ENCODE results near the gene MEF2D. TPM values are rescaled to one million over a fixed set of nuclear protein-coding genes. Genes with fewer than 3 reads are reported as not detected.

Gene MEF2D
- total and polyA plus RNA-seq, 2 experiments from 2014 or later: 23.6 to 34.1 TPM

GRCh38 chr1:156503698-156504437, 3.3 kb upstream of the MEF2D start:
- WGBS, 2 experiments (ENCODE audit: low coverage in 1 of 2, low lambda C conversion rate in 2 of 2, missing lambda C conversion rate in 2 of 2): 65 to 66% methylated on average over 5 of the region's 5 CpGs
- H3K4me2 ChIP-seq (ENCODE audit: unreplicated experiment): peak overlapping the region; percentile 96
- H3K4me3 ChIP-seq: peak overlapping the region; percentile 63
- H3K9ac ChIP-seq: peak overlapping the region; percentile 100
- in situ Hi-C loops (cut with MboI): no loop called here
- H3K9me2 ChIP-seq (ENCODE audit: insufficient read depth): no peaks in the 10 kb centered on the region
- H3K27ac ChIP-seq: peak overlapping the region; percentile 100
- peak overlapping the region; percentile 30 for H2AFZ ChIP-seq
- H3K36me3 ChIP-seq (ENCODE audit: low read depth): no peaks in the 10 kb centered on the region
- peaks cover 41% of the 10 kb centered on the region for H3F3A ChIP-seq (ENCODE audit: insufficient read depth)
- no peak for TF ChIP-seq EZH2phosphoT487 (IDR thresholded peaks at IDR 0.05; ENCODE audit: insufficient read depth, low read depth)
- TF ChIP-seq EZH2 (IDR thresholded peaks at IDR 0.05; ENCODE audit: insufficient read depth, poor library complexity, severe bottlenecking): no peak
- H3K4me1 ChIP-seq (ENCODE audit: insufficient read depth): peaks cover 48% of the 10 kb centered on the region
- H4K20me1 ChIP-seq (ENCODE audit: insufficient read depth): no peaks in the 10 kb centered on the region; the same call in 1 of the 2 replicates
- no peaks in the 10 kb centered on the region for H3K27me3 ChIP-seq (replicated peaks; ENCODE audit: insufficient read depth)
- H3K9me3 ChIP-seq (ENCODE audit: low read depth): no peaks in the 10 kb centered on the region
- H3K79me2 ChIP-seq (ENCODE audit: insufficient read depth): peaks cover 17% of the 10 kb centered on the region
- peak; percentile 16 for DNase-seq

DNA sequence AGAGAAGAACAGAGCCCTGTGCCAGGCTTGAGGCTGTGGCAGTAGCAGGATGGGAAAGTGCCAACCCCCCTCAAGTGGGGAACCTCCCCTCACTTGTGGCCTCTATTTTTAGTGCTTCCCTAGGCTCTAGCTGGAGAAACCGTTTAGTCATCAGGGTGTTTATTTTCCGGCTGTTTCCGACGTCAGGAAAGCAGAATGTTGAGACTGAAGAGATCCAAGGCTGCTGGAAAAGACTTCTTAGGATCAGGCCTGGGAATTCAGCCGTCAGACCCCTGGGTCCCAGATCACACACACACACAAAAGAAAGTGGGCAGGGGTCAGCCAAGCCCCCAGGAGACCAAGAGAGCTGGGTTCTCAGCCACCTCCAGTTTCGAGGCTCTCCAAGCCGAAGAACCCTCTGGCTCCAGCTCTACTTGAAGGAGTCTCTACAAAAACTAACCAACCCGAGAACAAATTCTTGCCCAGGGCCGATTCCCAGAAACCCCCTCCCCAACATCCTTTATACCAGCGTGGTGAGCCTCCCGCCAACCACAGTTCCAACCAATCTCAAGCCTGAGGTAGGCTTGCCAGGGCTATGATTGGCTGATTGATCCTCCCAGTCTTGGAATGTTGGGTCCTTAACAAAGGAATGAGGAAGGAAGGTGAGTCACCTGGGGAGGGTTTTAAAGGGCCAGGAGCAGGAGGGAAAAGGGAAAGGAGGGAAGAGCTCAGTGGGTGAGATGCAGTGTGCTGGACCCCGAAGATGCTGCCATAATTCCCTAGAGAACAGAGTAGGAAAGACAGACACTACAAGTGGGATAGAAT, 2.5 kb upstream of the MEF2D start:
- DNase-seq: peak; percentile 93
- Histone ChIP-seq H3F3A (ENCODE audit: insufficient read depth) (peaks cover 41% of the 10 kb centered on the region), H4K20me1 (ENCODE audit: insufficient read depth) (no peaks in the 10 kb centered on the region; the same call in 1 of the 2 replicates), H3K27ac (peak overlapping the region; percentile 100), H3K4me2 (ENCODE audit: unreplicated experiment) (peak overlapping the region; percentile 96), H3K27me3 (replicated peaks; ENCODE audit: insufficient read depth) (no peaks in the 10 kb centered on the region), H2AFZ (peak overlapping the region; percentile 38; the same call in 1 of the 2 replicates), H3K9me2 (ENCODE audit: insufficient read depth) (no peaks in the 10 kb centered on the region), H3K4me3 (peak overlapping the region; percentile 63), H3K9me3 (ENCODE audit: low read depth) (no peaks in the 10 kb centered on the region), H3K36me3 (ENCODE audit: low read depth) (no peaks in the 10 kb centered on the region), H3K9ac (peak overlapping the region; percentile 100), H3K79me2 (ENCODE audit: insufficient read depth) (peaks cover 25% of the 10 kb centered on the region), H3K4me1 (ENCODE audit: insufficient read depth) (peaks cover 46% of the 10 kb centered on the region)
- no peak for TF ChIP-seq EZH2 (IDR thresholded peaks at IDR 0.05; ENCODE audit: insufficient read depth, poor library complexity, severe bottlenecking)
- no peak for TF ChIP-seq EZH2phosphoT487 (IDR thresholded peaks at IDR 0.05; ENCODE audit: insufficient read depth, low read depth)
- 5 to 7% methylated on average over 12 of the region's 12 CpGs for WGBS, 2 experiments (ENCODE audit: low coverage in 1 of 2, low lambda C conversion rate in 2 of 2, missing lambda C conversion rate in 2 of 2)
- in situ Hi-C loops (cut with MboI): no loop called here

GRCh38 chr1:156502391-156502893, 1.9 kb upstream of the MEF2D start:
- H3K4me1 ChIP-seq (ENCODE audit: insufficient read depth): peaks cover 51% of the 10 kb centered on the region
- no peaks in the 10 kb centered on the region for H3K36me3 ChIP-seq (ENCODE audit: low read depth)
- H3K9me2 ChIP-seq (ENCODE audit: insufficient read depth): no peaks in the 10 kb centered on the region
- peak overlapping the region; percentile 100 for H3K9ac ChIP-seq
- 0% methylated on average over 1 of the region's 1 CpG for WGBS, 2 experiments (ENCODE audit: low coverage in 1 of 2, low lambda C conversion rate in 2 of 2, missing lambda C conversion rate in 2 of 2)
- H3K27ac ChIP-seq: peak overlapping the region; percentile 100
- H3F3A ChIP-seq (ENCODE audit: insufficient read depth): peaks cover 44% of the 10 kb centered on the region
- peaks cover 31% of the 10 kb centered on the region for H3K79me2 ChIP-seq (ENCODE audit: insufficient read depth)
- peak; percentile 41 for DNase-seq
- H3K9me3 ChIP-seq (ENCODE audit: low read depth): no peaks in the 10 kb centered on the region
- in situ Hi-C loops (cut with MboI): no loop called here
- TF ChIP-seq EZH2 (IDR thresholded peaks at IDR 0.05; ENCODE audit: insufficient read depth, poor library complexity, severe bottlenecking) (no peak), EZH2phosphoT487 (IDR thresholded peaks at IDR 0.05; ENCODE audit: insufficient read depth, low read depth) (no peak)
- no peaks in the 10 kb centered on the region for H3K27me3 ChIP-seq (replicated peaks; ENCODE audit: insufficient read depth)
- peak overlapping the region; percentile 38; the same call in 1 of the 2 replicates for H2AFZ ChIP-seq
- peaks cover under 1% of the 10 kb centered on the region; the same call in 1 of the 2 replicates for H4K20me1 ChIP-seq (ENCODE audit: insufficient read depth)
- H3K4me3 ChIP-seq: peak overlapping the region; percentile 63
- peak overlapping the region; percentile 96 for H3K4me2 ChIP-seq (ENCODE audit: unreplicated experiment)

DNA sequence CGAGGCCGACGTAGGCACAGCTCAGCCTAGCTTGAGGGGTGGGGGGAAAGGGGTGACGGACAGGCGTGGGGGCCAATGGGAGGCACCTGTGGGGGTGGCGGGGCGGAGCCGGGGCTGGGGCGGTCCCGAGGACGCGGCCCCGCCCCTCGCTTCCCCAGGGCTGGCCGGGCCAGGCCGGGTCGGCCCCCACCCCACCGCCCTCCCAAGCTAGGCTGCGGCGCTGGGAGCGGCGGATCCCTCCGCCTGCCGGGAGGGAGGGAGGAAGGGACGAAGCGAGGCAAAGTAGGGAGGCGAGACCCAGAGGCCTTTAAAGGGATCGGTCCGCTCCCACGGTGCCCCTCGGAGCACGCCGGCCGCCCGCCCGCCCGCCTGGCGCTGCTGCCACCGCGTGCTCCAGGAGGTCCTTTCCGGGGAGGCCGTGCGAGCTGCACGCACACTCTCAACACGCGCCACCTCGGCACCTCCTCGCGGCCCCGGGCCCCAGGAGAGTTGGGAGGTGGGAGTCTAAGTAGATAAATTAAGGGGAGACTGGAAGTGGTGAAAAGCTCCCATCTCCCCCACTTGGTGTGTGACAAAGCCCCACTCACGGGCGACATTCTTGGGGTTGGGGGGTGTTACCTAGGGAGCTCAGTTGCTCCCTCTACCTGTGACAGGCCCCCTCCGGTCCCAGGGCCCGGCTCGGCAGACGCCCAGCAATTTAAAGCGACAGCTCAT, 375 bp upstream of the MEF2D start:
- Histone ChIP-seq H3K4me2 (ENCODE audit: unreplicated experiment) (peak overlapping the region; percentile 96), H3K79me2 (ENCODE audit: insufficient read depth) (peaks cover 46% of the 10 kb centered on the region), H3K9me2 (ENCODE audit: insufficient read depth) (no peaks in the 10 kb centered on the region), H3K4me3 (peak overlapping the region; percentile 96), H3K9me3 (ENCODE audit: low read depth) (no peaks in the 10 kb centered on the region), H4K20me1 (ENCODE audit: insufficient read depth) (peaks cover 14% of the 10 kb centered on the region; the same call in 1 of the 2 replicates), H3K9ac (peak overlapping the region; percentile 100), H3K4me1 (ENCODE audit: insufficient read depth) (peaks cover 66% of the 10 kb centered on the region), H3K27me3 (replicated peaks; ENCODE audit: insufficient read depth) (no peaks in the 10 kb centered on the region), H2AFZ (peak overlapping the region; percentile 56; the same call in 1 of the 2 replicates), H3K27ac (peak overlapping the region; percentile 100), H3K36me3 (ENCODE audit: low read depth) (no peaks in the 10 kb centered on the region), H3F3A (ENCODE audit: insufficient read depth) (peaks cover 48% of the 10 kb centered on the region)
- 0 to 1% methylated on average over 24 to 40 of the region's 57 CpGs for WGBS, 2 experiments (ENCODE audit: low coverage in 1 of 2, low lambda C conversion rate in 2 of 2, missing lambda C conversion rate in 2 of 2)
- peak; percentile 98 for DNase-seq
- no peak for TF ChIP-seq EZH2 (IDR thresholded peaks at IDR 0.05; ENCODE audit: insufficient read depth, poor library complexity, severe bottlenecking)
- no peak for TF ChIP-seq EZH2phosphoT487 (IDR thresholded peaks at IDR 0.05; ENCODE audit: insufficient read depth, low read depth)
- in situ Hi-C loops (cut with MboI): no loop called here
